Spleen (tissue), 7 donors: ENCODE results near the gene FAM114A1.

ENCODE experiments used
- CTCF ChIP-seq, 11 experiments: fragments of 200-600 bp in 7 of 11; fragments of 450-650 bp in 4 of 11; sonication (generic) in 4 of 11; IDR thresholded peaks in 8 of 11; conservative IDR thresholded peaks in 3 of 11; 1 replicate in 7 of 11; 2 replicates in 4 of 11; pipeline versions ENCODE4 v1.4.0 to v1.8.0; 2016 to 2021; ENCODE audit warnings: antibody characterized with exemption in 11 of 11, inconsistent platforms in 4 of 11, mild to moderate bottlenecking in 1 of 11
- POLR2A ChIP-seq, 3 donors: fragments of 450-650 bp; IDR thresholded peaks; one replicate each; pipeline ENCODE4 v1.5.1; 2017; ENCODE audit warnings: antibody characterized with exemption in 3 of 3, mild to moderate bottlenecking in 1 of 3
- POLR2AphosphoS5 ChIP-seq, 3 donors: sonication (generic); formaldehyde crosslinking; IDR thresholded peaks; one replicate each; pipeline ENCODE4 v1.5.1; 2017; ENCODE audit warnings: antibody characterized with exemption in 3 of 3
- donor health status: DM: no; HTN: no; CAD: no; lungs with moderate emphysema.
- donor health status: DM: no; HTN: no; CAD: no.
- donor health status: DM: no; HTN: no; CAD: no.

- TF ChIP-seq CTCF (IDR thresholded peaks at IDR 0.05 in 8 of 11, conservative IDR thresholded peaks at IDR 0.05 in 3 of 11) (no peak), POLR2A (IDR thresholded peaks at IDR 0.05) (no peak), POLR2AphosphoS5 (IDR thresholded peaks at IDR 0.05) (no peak)
Measured at GRCh38 chr4:38891051-38891983, 23.7 kb downstream of the FAM114A1 start.
